Neural cell (in vitro differentiated cells): ENCODE data around the gene COX14. TPM values are rescaled to one million over a fixed set of nuclear protein-coding genes. Genes with fewer than 3 reads are reported as not detected.

Experiments
- H2AFZ ChIP-seq: fragments of 200-600, 300-800 bp; sonication (generic), shearing (Covaris generic); 2 replicates; pipeline ENCODE4 v1.6.0; 2014; ENCODE audit warnings: low read depth, mild to moderate bottlenecking, antibody characterized with exemption, low read length, moderate library complexity
- H3F3A ChIP-seq: fragments of 200-600 bp; shearing (Covaris generic); 2 replicates; pipeline ENCODE4 v1.6.1; 2016; ENCODE audit warnings: mild to moderate bottlenecking, moderate library complexity, mixed read lengths, antibody characterized with exemption, low read length; ENCODE audit not compliant: insufficient read depth, poor library complexity, severe bottlenecking
- H3K27ac ChIP-seq: fragments of 200-600, 300-800 bp; sonication (generic), shearing (Covaris generic); 2 replicates; pipeline ENCODE4 v1.5.1; 2014; ENCODE audit warnings: mild to moderate bottlenecking, low read length, moderate library complexity
- H3K27me3 ChIP-seq: fragments of 300-800, 200-600 bp; sonication (generic), shearing (Covaris generic); 2 replicates; pipeline ENCODE4 v1.6.0; 2014; ENCODE audit warnings: mild to moderate bottlenecking, low read depth, low read length, moderate library complexity; ENCODE audit not compliant: insufficient read depth
- H3K36me3 ChIP-seq: fragments of 300-800, 200-600 bp; sonication (generic), shearing (Covaris generic); 2 replicates; pipeline ENCODE4 v1.5.1; 2014; ENCODE audit warnings: mild to moderate bottlenecking, antibody characterized with exemption, low read length, moderate library complexity; ENCODE audit not compliant: insufficient read depth
- H3K4me2 ChIP-seq: fragments of 300-800, 200-600 bp; sonication (generic), shearing (Covaris generic); 2 replicates; pipeline ENCODE4 v1.6.0; 2014; ENCODE audit warnings: mild to moderate bottlenecking, low read length
- H3K4me3 ChIP-seq: fragments of 300-800, 200-600 bp; sonication (generic), shearing (Covaris generic); 2 replicates; pipeline ENCODE4 v1.5.1; 2014; ENCODE audit warnings: mild to moderate bottlenecking, low read length, moderate library complexity
- H3K79me2 ChIP-seq: fragments of 200-600 bp; shearing (Covaris generic); replicated peaks from 2 replicates; pipeline ENCODE4 v1.6.0; 2014; ENCODE audit warnings: mild to moderate bottlenecking, low read length, moderate library complexity; ENCODE audit not compliant: insufficient read depth
- H3K9ac ChIP-seq: fragments of 300-800, 200-600 bp; sonication (generic), shearing (Covaris generic); 2 replicates; pipeline ENCODE4 v1.6.1; 2016; ENCODE audit warnings: mild to moderate bottlenecking, low read length, mixed read lengths
- H3K9me2 ChIP-seq: fragments of 200-600 bp; shearing (Covaris generic); 2 replicates; pipeline ENCODE4 v1.6.1; 2016; ENCODE audit warnings: mild to moderate bottlenecking, low read length, mixed read lengths; ENCODE audit not compliant: insufficient read depth
- H3K9me3 ChIP-seq: fragments of 200-600, 300-800 bp; sonication (generic), shearing (Covaris generic); 2 replicates; pipeline ENCODE4 v1.6.1; 2016; ENCODE audit warnings: mild to moderate bottlenecking, mixed run types, low read length, moderate library complexity, mixed read lengths
- H4K20me1 ChIP-seq: fragments of 200-600 bp; shearing (Covaris generic); 2 replicates; pipeline ENCODE4 v1.6.1; 2016; ENCODE audit warnings: mild to moderate bottlenecking, mixed run types; ENCODE audit not compliant: insufficient read depth
- CTCF ChIP-seq: fragments of 450-650 bp; IDR thresholded peaks from 2 replicates; pipeline ENCODE4 v1.5.1; 2014; ENCODE audit warnings: antibody characterized with exemption, mild to moderate bottlenecking, moderate library complexity; ENCODE audit not compliant: poor library complexity, severe bottlenecking
- EP300 ChIP-seq: fragments of 450-650 bp; conservative IDR thresholded peaks from 2 replicates; pipeline ENCODE4 v1.6.1; 2014; ENCODE audit warnings: antibody characterized with exemption, mild to moderate bottlenecking, moderate library complexity; ENCODE audit not compliant: poor library complexity, severe bottlenecking
- EZH2 ChIP-seq: fragments of 200-600, 300-800 bp; shearing (Covaris generic), sonication (generic); IDR thresholded peaks from 2 replicates; pipeline ENCODE4 v1.6.1; 2014; ENCODE audit warnings: antibody characterized with exemption, low read length, borderline replicate concordance, mild to moderate bottlenecking; ENCODE audit not compliant: insufficient read depth, poor library complexity, severe bottlenecking
- MXI1 ChIP-seq: fragments of 450-650 bp; conservative IDR thresholded peaks from 2 replicates; pipeline ENCODE4 v1.6.1; 2014; ENCODE audit warnings: antibody characterized with exemption, mild to moderate bottlenecking; ENCODE audit not compliant: poor library complexity, severe bottlenecking
- POLR2AphosphoS5 ChIP-seq: IDR thresholded peaks from 2 replicates; pipeline ENCODE4 v1.6.1; 2012
- RAD21 ChIP-seq: fragments of 450-650 bp; conservative IDR thresholded peaks from 2 replicates; pipeline ENCODE4 v1.6.1; 2014; ENCODE audit warnings: antibody characterized with exemption, mild to moderate bottlenecking, moderate library complexity
- REST ChIP-seq: IDR thresholded peaks from 2 replicates; pipeline ENCODE4 v1.6.1; 2012; ENCODE audit warnings: borderline replicate concordance
- SMC3 ChIP-seq: fragments of 450-650 bp; conservative IDR thresholded peaks from 2 replicates; pipeline ENCODE4 v1.6.1; 2014; ENCODE audit warnings: antibody characterized with exemption, mild to moderate bottlenecking, moderate library complexity; ENCODE audit not compliant: poor library complexity
- TAF1 ChIP-seq: IDR thresholded peaks from 2 replicates; pipeline ENCODE4 v1.6.1; 2012; ENCODE audit warnings: low read depth
- polyA plus RNA-seq: library from polyadenylated mRNA; depleted of rRNA; stranded (reverse); fragments of >200 nt; gene quantifications from 2 replicates; pipeline ENCODE4 v1.2.3, GENCODE V29; 2014

Gene COX14
- polyA plus RNA-seq, 1 donor from 2014 or later: 79.3 TPM

DNA sequence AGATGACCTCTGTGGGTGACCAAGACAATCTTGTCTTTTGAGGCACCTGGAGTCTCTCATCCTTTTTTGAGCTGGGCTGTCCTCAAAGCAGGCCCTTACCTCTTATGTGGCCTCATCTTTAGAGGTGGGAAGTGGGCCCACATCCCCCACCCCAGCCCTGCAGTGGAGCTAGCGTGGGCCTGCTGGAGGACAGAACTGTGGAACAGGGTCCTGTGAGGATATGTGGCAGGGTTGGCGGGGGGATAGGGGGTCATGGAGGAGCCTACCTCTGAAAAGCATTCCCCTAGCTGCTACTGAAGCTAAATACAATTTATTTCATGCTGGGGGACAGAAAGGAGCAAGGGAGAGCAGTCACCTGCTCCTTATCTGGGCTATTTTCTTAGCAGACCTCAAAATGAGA is 8.7 kb upstream of the COX14 start:
- Histone ChIP-seq H3K27ac (no peak overlapping the region), H4K20me1 (no peaks in the 10 kb centered on the region), H3K4me3 (no peak overlapping the region)

GRCh38 chr12:50103767-50104321 is 8.2 kb upstream of the COX14 start, which contains the start of gene GPD1:
Gene GPD1 (plus strand): TSS chr12:50104008. CDS start chr12:50104051, 43 bp downstream.
- no peak within 1 kb of the TSS for H2AFZ ChIP-seq
- no peak for TF ChIP-seq CTCF
- no peak for TF ChIP-seq POLR2AphosphoS5
- no peak for TF ChIP-seq EZH2
- no peak for TF ChIP-seq RAD21
- TF ChIP-seq SMC3: no peak
- no peak for TF ChIP-seq MXI1
- TF ChIP-seq TAF1: no peak

More for the DNA sequence above, 8.7 kb upstream of the COX14 start:
- TF ChIP-seq EP300 (no peak), REST (no peak), SMC3 (no peak), TAF1 (no peak), MXI1 (no peak), RAD21 (no peak), POLR2AphosphoS5 (no peak), EZH2 (no peak), CTCF (no peak)
- Histone ChIP-seq H3K9me3 (no peaks in the 10 kb centered on the region), H3K36me3 (peaks cover 5% of the 10 kb centered on the region), H3K9ac (no peak overlapping the region), H3F3A (peaks cover 4% of the 10 kb centered on the region), H3K27me3 (no peaks in the 10 kb centered on the region), H2AFZ (no peak overlapping the region), H3K9me2 (no peaks in the 10 kb centered on the region), H3K4me2 (no peak overlapping the region), H3K79me2 (no peaks in the 10 kb centered on the region)

More at GRCh38 chr12:50103767-50104321, 8.2 kb upstream of the COX14 start, which contains the start of gene GPD1:
- no peak within 1 kb of the TSS for H3K4me2 ChIP-seq
- H4K20me1 ChIP-seq: no peaks in the 10 kb centered on the region
- H3K9me2 ChIP-seq: no peaks in the 10 kb centered on the region
- no peak within 1 kb of the TSS for H3K4me3 ChIP-seq
- no peak within 1 kb of the TSS for H3K9ac ChIP-seq
- peaks cover 4% of the 10 kb centered on the region for H3F3A ChIP-seq
- H3K9me3 ChIP-seq: no peaks in the 10 kb centered on the region
- H3K36me3 ChIP-seq: peaks cover 5% of the 10 kb centered on the region
- H3K27ac ChIP-seq: no peak within 1 kb of the TSS
- H3K27me3 ChIP-seq: no peaks in the 10 kb centered on the region
- no peaks in the 10 kb centered on the region for H3K79me2 ChIP-seq
